Motor neuron (in vitro differentiated cells): ENCODE data around the gene CFLAR. TPM values are rescaled to one million over a fixed set of nuclear protein-coding genes. Genes with fewer than 3 reads are reported as not detected.
A peak's percentile ranks its signal among the peaks of the same experiment; 100 is the strongest.
"Not testable (repeated sequence)": the region's sequence is repeated elsewhere in the genome, so short reads cannot be mapped to it uniquely, and the experiment has no call there.

ENCODE experiments used
- ATAC-seq, 8 experiments: fragments of 200-7000 bp; cut with Tn5 transposase; replicated peaks in 6 of 8; 2 replicates each; pipeline ENCODE4 v1.8.0; 2021; ENCODE audit warnings: mild to moderate bottlenecking in 8 of 8, moderate library complexity in 8 of 8
- H3K27ac ChIP-seq, 2 donors: fragments of 250-450 bp; sonication (Bioruptor Pico); 2 replicates each; pipeline ENCODE4 v1.9.0; 2021; ENCODE audit warnings: antibody characterized with exemption in 2 of 2, mild to moderate bottlenecking in 2 of 2, moderate library complexity in 1 of 2
- H3K4me1 ChIP-seq, 2 donors: fragments of 250-450 bp; sonication (Bioruptor Pico); replicated peaks in 1 of 2; 2 replicates each; pipeline ENCODE4 v1.6.1; 2021; ENCODE audit warnings: antibody characterized with exemption in 2 of 2, mild to moderate bottlenecking in 2 of 2, moderate library complexity in 1 of 2
- H3K4me3 ChIP-seq, 5 donors: fragments of 250-450 bp; sonication (Bioruptor Pico); 2 replicates each; pipeline ENCODE4 v1.9.0; 2021; ENCODE audit warnings: antibody characterized with exemption in 5 of 5, mild to moderate bottlenecking in 5 of 5, moderate library complexity in 4 of 5
- WGBS, 10 experiments: fragments of 450-650 bp; shearing (Covaris generic); methylation state at CpG; one replicate each; pipeline ENCODE4 v1.0.0; 2022; 5-methylcytosine and 5-hydroxymethylcytosine counted together
- in situ Hi-C, 9 experiments: fragments of 400-800 bp; cut with MboI; loops; one replicate each; pipeline ENCODE4 v1.15.0; 2021; ENCODE audit warnings: low sequenced_read_pairs in 9 of 9, low pct_unique_long_range_greater_than_20kb in 2 of 9; ENCODE audit not compliant: unreplicated experiment in 9 of 9
- total RNA-seq, 8 experiments: library from RNA; unstranded; fragments of 300-600 nt; gene quantifications; 2 replicates each; pipeline versions ENCODE4 v1.2.3 to v1.2.4, GENCODE V29; 2022

Gene CFLAR
- total RNA-seq, 8 experiments from 2014 or later, result 11.4 to 107 (median 24.2) TPM

DNA sequence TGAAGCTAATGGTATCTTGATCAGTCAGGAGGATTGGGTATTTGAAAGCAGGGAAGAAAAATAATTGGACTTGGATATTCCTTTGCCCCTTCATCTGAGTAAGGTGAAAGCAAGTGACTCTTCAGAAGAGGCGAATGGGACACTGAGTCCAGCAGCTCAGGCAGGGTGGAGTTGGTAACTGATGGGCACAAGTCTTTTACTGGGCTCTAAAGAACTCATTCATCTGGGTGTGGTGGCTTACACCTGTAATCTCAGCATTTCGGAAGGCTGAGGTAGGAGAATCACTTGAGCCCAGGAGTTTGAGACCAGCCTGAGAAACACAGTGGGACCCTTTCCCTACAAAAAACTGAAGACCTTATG, 11.2 kb downstream of the CFLAR start:
- Histone ChIP-seq H3K4me1 (no peaks in the 10 kb centered on the region), H3K27ac (no peak overlapping the region), H3K4me3 (no peak overlapping the region)
- 0 to 100% (median 80%) methylated on average over 1 to 2 of the region's 2 CpGs; no CpG with 5 or more reads in 3 of the 10 experiments for WGBS, 10 experiments
- no peak for ATAC-seq
- in situ Hi-C loops, result no loop called here

DNA sequence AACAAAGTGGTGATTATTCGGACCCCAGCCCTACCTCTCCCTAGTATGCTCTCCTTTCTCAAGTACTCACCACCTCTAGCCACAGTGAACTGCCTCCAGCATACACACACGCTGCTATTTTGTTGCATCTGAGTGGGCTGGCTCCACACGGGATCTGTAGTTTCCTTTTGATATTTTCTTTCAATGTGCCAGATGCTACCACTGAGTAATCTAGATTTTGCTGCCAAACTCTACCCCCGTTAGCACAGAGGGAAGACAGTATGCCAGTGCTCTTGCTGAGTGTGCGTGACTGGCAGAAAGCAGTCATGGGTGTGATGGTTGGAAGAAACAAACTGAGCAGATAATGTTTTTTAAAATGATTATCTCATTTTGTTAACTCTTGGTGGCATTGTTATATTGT, 11.6 kb downstream of the CFLAR start:
- in situ Hi-C loops, result no loop called here
- no peak overlapping the region for H3K4me3 ChIP-seq
- peak in 2 of 8 experiments; percentile 4 to 5 for ATAC-seq

GRCh38 chr2:201128033-201128432, 12.1 kb downstream of the CFLAR start:
- Histone ChIP-seq H3K27ac (no peak overlapping the region), H3K4me3 (no peak overlapping the region), H3K4me1 (no peaks in the 10 kb centered on the region)
- no peak for ATAC-seq
- in situ Hi-C loops, result no loop called here
- 80 to 100% (median 100%) methylated on average over 1 of the region's 1 CpG; no CpG with 5 or more reads in 2 of the 10 experiments for WGBS, 10 experiments

More for the DNA sequence above, 11.6 kb downstream of the CFLAR start:
- WGBS, 10 experiments, result 10 to 100% (median 80%) methylated on average over 1 to 4 of the region's 5 CpGs
- H3K27ac ChIP-seq, result no peak overlapping the region
- no peaks in the 10 kb centered on the region for H3K4me1 ChIP-seq

GRCh38 chr2:201128933-201129505, 13.1 kb downstream of the CFLAR start:
- 29 to 93% (median 67%) methylated on average over 1 to 4 of the region's 4 CpGs; no CpG with 5 or more reads in 1 of the 10 experiments for WGBS, 10 experiments
- Histone ChIP-seq H3K27ac (no peak overlapping the region), H3K4me1 (no peaks in the 10 kb centered on the region), H3K4me3 (no peak overlapping the region)
- peak in 3 of 8 experiments; percentile 3 to 16 (median 8) for ATAC-seq
- in situ Hi-C loops, result no loop called here

DNA sequence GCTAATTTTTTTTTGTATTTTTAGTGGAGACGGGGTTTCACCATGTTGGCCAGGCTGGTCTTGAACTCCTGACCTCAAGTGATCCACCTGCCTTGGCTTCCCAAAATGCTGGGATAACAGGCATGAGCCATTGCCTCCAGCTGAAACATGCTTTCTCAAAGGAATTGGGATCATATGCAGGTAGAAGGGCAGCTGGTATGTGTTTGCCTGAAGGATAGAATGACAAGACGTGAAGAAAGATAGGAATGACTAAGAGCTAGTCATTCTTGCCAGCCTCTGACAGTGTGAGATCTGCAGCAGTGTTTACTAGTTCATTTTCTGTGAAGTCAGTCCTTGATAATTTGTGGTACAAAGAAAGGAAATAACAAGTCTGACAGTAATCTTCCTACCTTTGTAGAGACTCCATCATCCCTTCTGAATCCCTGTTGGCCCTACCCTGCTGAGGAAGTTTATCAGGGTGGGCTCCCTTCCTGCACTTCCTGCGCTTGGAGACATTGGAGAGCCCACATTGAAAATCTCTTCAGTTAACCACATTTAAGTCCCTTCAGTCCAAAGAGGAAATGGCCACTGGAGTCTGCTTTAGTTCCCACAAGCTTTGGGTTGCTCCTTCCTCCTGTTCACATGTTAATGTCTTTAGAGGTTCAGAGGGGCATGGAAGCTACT, 14.7 kb downstream of the CFLAR start:
- WGBS, 10 experiments, result 25 to 100% (median 92%) methylated on average over 1 to 3 of the region's 3 CpGs; no CpG with 5 or more reads in 3 of the 10 experiments
- Histone ChIP-seq H3K4me1 (no peaks in the 10 kb centered on the region), H3K4me3 (no peak overlapping the region), H3K27ac (no peak overlapping the region)
- ATAC-seq, result no peak
- in situ Hi-C loops, result no loop called here

DNA sequence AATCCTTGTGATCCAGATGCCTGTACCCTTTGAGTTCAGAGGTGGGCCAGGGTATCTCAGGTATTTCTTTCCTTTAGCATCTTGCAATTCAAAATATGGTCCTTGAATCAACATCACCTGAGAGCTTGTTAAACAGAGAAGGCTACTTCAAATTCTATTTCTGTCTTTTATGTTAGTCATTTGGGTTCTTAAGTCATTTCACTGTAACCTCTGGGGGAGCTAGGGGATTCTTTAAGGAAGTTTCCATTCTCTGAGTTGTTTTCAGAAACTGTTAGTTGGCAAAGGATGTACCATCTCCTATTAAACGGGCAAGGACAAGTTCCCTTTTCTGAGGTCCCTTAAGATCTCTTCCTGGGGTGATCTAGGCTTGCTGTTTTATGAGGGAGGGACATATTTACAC, 16.6 kb downstream of the CFLAR start:
- H3K4me1 ChIP-seq, result no peaks in the 10 kb centered on the region
- 60 to 80% (median 67%) methylated on average over 1 of the region's 1 CpG; no CpG with 5 or more reads in 7 of the 10 experiments for WGBS, 10 experiments
- H3K4me3 ChIP-seq, result no peak overlapping the region
- ATAC-seq, result no peak
- H3K27ac ChIP-seq, result no peak overlapping the region
- in situ Hi-C loops, result no loop called here

DNA sequence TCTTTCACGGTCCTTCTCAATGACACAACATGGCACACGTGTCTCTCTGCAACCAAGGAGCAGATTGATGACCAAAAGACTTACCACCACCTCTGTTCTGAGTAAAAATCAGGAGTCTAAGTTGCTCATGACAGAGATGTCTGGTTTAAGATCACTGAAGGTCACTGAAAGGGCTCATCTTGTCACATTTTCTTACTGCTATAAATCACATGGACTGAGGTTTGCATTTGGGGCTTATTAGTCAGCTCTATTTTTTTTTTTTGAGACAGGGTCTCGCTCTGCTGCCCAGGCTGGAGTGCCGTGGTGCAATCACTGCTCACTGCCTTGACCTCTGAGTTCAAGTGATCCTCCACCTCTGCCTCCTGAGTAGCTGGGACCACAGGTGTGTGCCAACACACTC, 19.4 kb downstream of the CFLAR start:
- no peak overlapping the region for H3K27ac ChIP-seq
- no peaks in the 10 kb centered on the region for H3K4me1 ChIP-seq
- WGBS, 10 experiments, result 43 to 100% (median 60%) methylated on average over 1 to 3 of the region's 4 CpGs; no CpG with 5 or more reads in 3 of the 10 experiments
- H3K4me3 ChIP-seq, result no peak overlapping the region
- in situ Hi-C loops, result no loop called here
- no peak for ATAC-seq

GRCh38 chr2:201136889-201137321, 20.9 kb downstream of the CFLAR start:
- no peak overlapping the region for H3K4me3 ChIP-seq
- in situ Hi-C loops, result no loop called here
- no peaks in the 10 kb centered on the region for H3K4me1 ChIP-seq
- WGBS, 10 experiments, result 100% methylated on average over 1 of the region's 3 CpGs; no CpG with 5 or more reads in 9 of the 10 experiments
- ATAC-seq, result no peak
- no peak overlapping the region for H3K27ac ChIP-seq

DNA sequence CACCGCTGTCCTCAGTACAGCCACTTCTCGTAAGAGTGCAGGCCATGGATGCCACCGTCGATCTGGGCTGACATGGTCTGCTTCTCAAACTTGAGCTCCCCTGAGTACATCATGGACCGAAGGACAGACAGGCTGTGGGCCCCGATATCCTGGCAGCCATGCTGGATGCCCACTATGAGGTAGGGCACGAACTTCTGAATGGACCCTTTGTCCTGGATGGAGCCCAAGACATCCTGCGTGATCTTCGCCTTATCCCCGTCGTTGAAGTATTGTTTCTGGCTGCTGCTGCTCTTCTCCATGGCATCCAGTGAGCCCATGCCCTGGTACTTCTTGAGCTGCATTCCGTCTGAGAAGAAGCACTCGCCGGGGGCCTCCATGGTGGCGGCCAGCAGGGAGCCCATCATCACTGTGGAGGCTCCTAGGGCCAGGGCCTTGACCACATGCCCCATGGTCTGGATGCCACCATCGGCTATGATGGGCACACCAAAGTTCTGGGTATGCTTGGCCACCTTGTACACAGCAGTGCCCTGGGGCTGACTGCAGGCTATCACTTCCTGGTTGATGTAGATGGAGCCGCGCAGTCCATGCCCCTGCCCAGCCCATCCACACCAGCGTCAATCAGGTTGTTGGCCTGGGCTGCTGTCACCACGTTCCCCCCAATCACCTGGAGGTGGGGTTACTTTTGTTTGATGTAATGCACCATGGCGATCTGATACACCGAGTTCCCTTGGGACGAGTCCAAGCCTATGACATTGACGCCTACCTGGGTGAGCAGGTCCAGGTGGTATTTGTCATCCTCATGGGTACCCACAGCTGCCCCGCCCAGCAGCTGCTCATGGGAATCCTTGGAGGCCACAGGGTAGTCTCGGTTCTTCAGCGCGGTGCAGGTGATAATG, 21.8 kb downstream of the CFLAR start:
- 83 to 100% (median 91%) methylated on average over 1 to 9 of the region's 28 CpGs; no CpG with 5 or more reads in 1 of the 10 experiments for WGBS, 10 experiments
- H3K4me1 ChIP-seq, result no peaks in the 10 kb centered on the region
- no peak for ATAC-seq
- no peak overlapping the region for H3K4me3 ChIP-seq
- H3K27ac ChIP-seq, result no peak overlapping the region
- in situ Hi-C loops, result no loop called here

DNA sequence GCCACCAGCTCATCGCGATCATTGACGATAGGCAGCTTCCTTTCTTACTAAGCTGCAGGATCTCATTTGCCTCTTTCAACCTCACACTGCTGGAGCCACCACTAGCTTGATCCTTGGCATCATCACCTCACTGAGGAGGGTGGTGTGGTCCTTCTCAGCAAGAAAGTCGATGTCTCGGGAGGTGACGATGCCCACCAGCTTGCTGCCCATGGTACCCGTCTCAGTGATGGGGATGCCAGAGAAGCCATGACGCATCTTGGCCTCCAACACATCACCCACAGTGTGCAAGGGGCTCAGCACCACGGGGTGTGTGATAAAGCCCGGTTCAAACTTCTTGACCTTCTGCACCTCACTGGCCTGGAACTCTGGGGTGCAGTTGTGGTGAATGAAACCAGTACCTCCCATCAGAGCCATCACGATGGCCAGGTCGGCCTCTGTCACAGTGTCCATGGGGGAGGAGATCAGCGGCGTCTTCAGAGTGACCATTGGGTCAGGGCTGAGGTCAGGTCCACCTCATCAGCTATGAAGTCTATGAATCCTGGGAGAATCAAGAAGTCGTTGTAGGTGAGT, 22.5 kb downstream of the CFLAR start:
- no peak for ATAC-seq
- in situ Hi-C loops, result no loop called here
- WGBS, 10 experiments, result 93 to 100% (median 100%) methylated on average over 1 to 4 of the region's 15 CpGs; no CpG with 5 or more reads in 5 of the 10 experiments
- H3K27ac ChIP-seq, result no peak overlapping the region
- no peak overlapping the region for H3K4me3 ChIP-seq
- H3K4me1 ChIP-seq, result no peaks in the 10 kb centered on the region

- 55 to 100% (median 89%) methylated on average over 1 to 3 of the region's 14 CpGs for WGBS, 10 experiments
- ATAC-seq, H3K4me3 ChIP-seq, H3K27ac ChIP-seq, H3K4me1 ChIP-seq, in situ Hi-C loops: not testable (repeated sequence)
These were observed 23.2 kb downstream of the CFLAR start for GRCh38 chr2:201138986-201139781.

DNA sequence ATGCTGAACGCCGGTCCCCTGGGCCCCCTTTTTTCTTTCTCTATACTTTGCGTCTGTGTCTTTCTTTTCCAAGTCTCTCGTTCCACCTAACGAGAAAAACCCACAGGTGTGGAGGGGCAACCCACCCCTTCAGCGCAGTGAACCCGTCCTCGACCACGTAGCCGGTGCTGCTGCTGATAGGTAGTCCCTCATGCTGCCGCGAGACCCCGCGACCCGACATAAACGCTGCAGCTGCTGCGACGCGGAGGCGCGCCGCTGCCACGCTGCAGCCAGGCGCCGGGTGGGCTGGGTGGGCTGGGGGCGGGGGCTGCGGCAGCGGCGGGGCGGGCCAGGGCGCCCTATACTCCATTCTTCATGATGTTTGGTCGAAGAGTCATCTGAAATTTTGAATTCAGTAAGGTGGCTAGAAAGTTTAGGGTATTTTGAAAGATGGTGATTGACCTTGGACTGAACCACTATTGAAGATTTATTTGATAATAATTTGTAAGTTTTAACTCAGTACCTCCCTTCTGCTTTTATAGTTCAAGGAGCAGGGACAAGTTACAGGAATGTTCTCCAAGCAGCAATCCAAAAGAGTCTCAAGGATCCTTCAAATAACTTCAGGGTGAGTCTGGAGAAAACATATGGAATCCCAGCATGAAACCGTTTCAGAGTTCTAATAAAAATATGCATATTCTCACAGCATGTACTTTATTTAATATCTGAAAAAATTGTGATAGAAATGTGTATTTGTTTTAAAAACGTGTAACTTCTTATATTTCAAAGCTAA, 24.1 kb downstream of the CFLAR start:
- in situ Hi-C loops, result no loop called here
- Histone ChIP-seq H3K4me1 (no peaks in the 10 kb centered on the region), H3K27ac (no peak overlapping the region), H3K4me3 (no peak overlapping the region)
- 44 to 82% (median 71%) methylated on average over 1 to 8 of the region's 34 CpGs; no CpG with 5 or more reads in 1 of the 10 experiments for WGBS, 10 experiments
- ATAC-seq, result no peak
